Breast epithelium (tissue), 3 donors: ENCODE measurements around the gene ZNRD2.

Source experiments
- POLR2A ChIP-seq: fragments of 450-650 bp; IDR thresholded peaks from one replicate; pipeline ENCODE4 v1.6.1; 2016; ENCODE audit warnings: antibody characterized with exemption, mild to moderate bottlenecking, moderate library complexity
- TF ChIP-seq, protein P1 (sequence below), 3 donors: fragments of 450-650 bp; IDR thresholded peaks; one replicate each; pipeline ENCODE4 v1.5.1; 2016 to 2017; ENCODE audit warnings: antibody characterized with exemption in 3 of 3, mild to moderate bottlenecking in 3 of 3, moderate library complexity in 3 of 3

DNA sequence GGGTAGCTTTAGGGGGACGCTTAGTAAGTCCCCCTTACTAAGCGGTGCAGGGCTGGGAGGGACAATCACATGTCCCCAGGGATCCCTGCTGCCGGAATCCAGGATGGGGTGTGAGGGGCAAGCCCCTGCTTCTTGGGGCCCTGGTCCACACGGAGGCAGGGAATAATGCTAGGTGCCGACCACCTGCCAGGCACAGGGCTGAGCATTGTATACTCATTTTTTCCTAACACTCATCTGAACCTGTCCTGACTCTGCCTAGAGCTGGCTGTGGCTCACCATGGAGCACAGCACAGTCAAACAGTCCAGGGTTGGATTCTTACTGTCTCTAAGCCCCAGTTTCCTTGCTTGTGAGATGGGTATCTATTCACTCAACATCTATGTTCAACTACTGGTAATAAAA, 10.7 kb upstream of the ZNRD2 start:
- TF ChIP-seq, protein P1, sequence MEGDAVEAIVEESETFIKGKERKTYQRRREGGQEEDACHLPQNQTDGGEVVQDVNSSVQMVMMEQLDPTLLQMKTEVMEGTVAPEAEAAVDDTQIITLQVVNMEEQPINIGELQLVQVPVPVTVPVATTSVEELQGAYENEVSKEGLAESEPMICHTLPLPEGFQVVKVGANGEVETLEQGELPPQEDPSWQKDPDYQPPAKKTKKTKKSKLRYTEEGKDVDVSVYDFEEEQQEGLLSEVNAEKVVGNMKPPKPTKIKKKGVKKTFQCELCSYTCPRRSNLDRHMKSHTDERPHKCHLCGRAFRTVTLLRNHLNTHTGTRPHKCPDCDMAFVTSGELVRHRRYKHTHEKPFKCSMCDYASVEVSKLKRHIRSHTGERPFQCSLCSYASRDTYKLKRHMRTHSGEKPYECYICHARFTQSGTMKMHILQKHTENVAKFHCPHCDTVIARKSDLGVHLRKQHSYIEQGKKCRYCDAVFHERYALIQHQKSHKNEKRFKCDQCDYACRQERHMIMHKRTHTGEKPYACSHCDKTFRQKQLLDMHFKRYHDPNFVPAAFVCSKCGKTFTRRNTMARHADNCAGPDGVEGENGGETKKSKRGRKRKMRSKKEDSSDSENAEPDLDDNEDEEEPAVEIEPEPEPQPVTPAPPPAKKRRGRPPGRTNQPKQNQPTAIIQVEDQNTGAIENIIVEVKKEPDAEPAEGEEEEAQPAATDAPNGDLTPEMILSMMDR (IDR thresholded peaks at IDR 0.05), result no peak
- TF ChIP-seq POLR2A, result no peak
